Measurements from ENCODE around the gene CDKN2AIP.

GRCh38 chr4:183413234-183414200 lies 30.9 kb upstream of the CDKN2AIP start:
- no peak for TF ChIP-seq CTCF (IDR thresholded peaks at IDR 0.05)
- TF ChIP-seq POLR2A (IDR thresholded peaks at IDR 0.05; ENCODE audit: low read depth), result no peak
- no peak for TF ChIP-seq POLR2AphosphoS5 (IDR thresholded peaks at IDR 0.05)
